GM10266 (cell line): ENCODE measurements around the gene SLC43A3.

Source experiments
- DNase-seq: peaks from one replicate; pipeline ENCODE4 v3.0.0; 2012; ENCODE audit errors: extremely low spot score
- CTCF ChIP-seq: IDR thresholded peaks from 2 replicates; pipeline ENCODE4 v1.5.1; 2012; ENCODE audit warnings: mild to moderate bottlenecking, low read depth; ENCODE audit not compliant: control insufficient read depth, insufficient read depth; ENCODE audit errors: missing control alignments

The SLC43A3 gene

DNA sequence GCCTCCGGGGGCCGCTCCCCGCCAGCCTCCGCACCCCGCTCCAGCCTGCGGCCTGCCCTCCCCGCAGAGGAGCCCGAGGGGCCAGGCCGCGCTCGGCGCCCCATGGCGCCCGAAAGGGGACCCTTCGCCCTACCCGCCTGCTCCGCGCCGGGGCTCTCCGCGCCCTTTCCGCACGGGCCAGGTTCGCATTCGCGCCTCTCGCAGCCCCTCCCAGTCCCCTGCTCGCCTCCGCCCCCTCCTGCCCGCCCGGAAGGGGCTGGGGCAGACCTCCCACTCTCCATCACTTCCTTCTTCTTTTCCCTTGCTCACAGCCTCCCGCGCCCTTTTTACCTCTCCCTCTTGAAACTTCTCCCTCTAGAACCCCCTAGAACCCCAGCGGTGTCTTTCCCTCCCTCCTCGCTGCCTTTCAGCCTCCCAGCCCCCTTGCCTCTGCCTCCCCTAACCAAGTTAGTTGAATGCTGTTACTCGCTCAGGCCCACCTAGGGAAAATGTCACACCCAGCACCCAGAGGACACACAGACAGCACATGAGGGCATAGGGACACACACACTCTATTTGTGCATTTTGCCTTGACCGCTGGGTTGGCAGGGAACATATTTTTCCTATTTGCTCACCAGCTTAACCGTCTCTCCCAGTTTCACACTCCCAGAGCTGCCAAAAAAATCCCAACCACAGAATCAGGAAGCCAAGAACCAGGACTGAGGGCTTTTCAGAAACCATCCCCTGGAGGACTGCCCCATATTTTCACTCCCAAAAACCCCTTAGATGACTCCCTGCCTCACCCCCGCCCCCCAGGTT is at the start of gene SLC43A3:
TSS of gene SLC43A3 (minus strand) at position 193 of the 798 bp plus-strand sequence. CDS start 949 bp downstream, outside the sequence.
- DNase-seq: peak; percentile 81
- TF ChIP-seq CTCF: no peak

DNA sequence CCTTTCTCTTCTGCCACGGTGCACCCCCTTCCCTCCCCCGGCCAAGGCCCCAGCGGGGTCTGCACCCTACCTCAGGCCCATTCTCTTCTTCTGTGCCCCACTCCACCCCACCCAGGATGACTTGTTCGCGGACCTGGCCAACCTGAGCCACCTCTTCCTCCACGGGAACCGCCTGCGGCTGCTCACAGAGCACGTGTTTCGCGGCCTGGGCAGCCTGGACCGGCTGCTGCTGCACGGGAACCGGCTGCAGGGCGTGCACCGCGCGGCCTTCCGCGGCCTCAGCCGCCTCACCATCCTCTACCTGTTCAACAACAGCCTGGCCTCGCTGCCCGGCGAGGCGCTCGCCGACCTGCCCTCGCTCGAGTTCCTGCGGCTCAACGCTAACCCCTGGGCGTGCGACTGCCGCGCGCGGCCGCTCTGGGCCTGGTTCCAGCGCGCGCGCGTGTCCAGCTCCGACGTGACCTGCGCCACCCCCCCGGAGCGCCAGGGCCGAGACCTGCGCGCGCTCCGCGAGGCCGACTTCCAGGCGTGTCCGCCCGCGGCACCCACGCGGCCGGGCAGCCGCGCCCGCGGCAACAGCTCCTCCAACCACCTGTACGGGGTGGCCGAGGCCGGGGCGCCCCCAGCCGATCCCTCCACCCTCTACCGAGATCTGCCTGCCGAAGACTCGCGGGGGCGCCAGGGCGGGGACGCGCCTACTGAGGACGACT is 49.3 kb upstream of the SLC43A3 start:
- TF ChIP-seq CTCF: no peak
- peak; percentile 69 for DNase-seq

DNA sequence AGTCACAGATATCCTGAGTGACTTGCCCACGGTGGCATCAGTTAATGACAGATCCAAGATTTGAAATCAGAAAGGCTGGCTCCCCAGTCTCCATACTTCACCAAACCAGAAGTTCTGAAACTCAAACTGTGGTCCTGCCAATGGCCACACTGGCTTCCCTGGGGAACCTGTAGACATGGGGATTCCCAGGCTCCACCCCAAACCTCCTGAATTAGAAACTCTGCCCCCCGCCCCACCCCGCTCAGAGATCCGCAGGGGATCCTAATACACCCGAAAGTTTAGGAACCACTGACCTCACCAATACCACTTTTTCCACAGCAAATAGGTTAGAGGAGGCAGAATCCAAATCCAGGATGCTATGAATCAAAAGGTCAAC is 48.7 kb upstream of the SLC43A3 start:
- DNase-seq: no peak
- TF ChIP-seq CTCF: no peak

DNA sequence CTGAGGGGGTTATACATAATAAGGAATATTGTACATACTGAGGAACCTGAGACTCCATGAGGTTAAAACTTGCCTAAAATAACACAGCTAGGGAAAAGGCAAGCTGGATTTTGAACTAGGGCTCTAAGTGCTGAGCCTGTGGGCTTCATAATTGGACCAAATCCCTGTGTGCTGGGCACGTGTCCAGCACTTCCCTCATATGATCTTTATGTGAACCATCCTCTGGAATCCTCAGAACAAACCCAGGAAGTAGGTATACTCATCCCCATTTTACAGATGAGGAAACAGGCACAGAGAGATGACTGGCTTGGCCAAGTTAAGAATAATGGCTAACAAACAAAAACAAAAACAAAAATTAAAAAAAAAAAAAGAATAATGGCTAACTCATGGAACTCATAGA is 48.3 kb upstream of the SLC43A3 start:
- no peak for TF ChIP-seq CTCF
- no peak for DNase-seq

GRCh38 chr11:57474803-57475115 is 47.8 kb upstream of the SLC43A3 start:
- no peak for DNase-seq
- no peak for TF ChIP-seq CTCF

DNA sequence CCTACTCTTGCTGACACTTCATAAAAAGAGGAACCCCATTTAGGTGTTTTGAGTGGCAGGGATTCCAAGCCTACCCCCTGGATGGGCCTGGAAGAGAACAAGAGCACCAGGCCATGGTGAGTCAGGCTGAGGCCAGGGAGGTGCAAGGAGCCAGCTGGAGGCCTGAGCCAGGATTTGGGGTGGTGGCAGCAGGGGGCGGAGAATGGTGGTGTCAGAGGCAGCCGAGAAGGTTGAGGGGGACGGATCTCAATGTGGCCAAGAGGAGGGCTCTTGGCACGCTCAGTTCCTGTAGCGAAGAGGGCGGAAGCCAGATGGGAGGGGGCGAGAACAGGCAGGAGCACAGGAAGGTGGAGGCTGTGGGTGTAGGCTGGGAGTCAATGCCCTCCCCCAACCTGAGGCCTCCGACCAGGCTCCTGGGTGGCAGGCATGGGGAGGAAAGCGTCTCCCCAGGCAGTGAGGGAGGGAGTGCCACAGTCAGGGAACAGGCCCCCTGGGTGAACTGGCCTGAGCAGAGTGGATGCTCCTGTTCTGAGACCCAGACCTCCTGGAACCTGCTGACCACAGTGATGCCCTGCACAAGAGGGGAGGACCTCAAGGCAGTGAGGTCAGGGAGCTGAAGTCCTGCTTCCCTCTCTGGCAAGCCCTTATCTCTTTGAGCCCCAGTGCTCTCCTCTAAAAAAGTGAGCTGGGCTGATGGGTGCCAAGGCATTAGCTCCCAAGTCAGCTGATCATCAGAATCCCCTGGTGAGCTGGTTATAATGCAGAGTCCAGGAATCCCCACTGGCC is 47.3 kb upstream of the SLC43A3 start:
- DNase-seq: peak; percentile 47
- TF ChIP-seq CTCF: no peak
